Body of pancreas (tissue), 4 donors: Measurements from ENCODE around the gene RAD51C. TPM values are rescaled to one million over a fixed set of nuclear protein-coding genes. Genes with fewer than 3 reads are reported as not detected.
"Not testable (repeated sequence)": the region's sequence is repeated elsewhere in the genome, so short reads cannot be mapped to it uniquely, and the experiment has no call there.

ENCODE experiments used
- ATAC-seq: fragments of 150-250 bp; one replicate; pipeline ENCODE4 v1.9.1; 2016
- DNase-seq, 4 donors: peaks; one replicate each; pipeline ENCODE4 v3.0.0-alpha.2; 2019
- H3K27ac ChIP-seq, 4 donors: fragments of 200-600 bp; sonication (generic); 1 replicate in 3 of 4; 2 replicates in 1 of 4; pipeline versions ENCODE4 v1.5.1 to v1.6.1; 2016 to 2019; ENCODE audit warnings: mild to moderate bottlenecking in 1 of 4, mixed read lengths in 1 of 4, moderate library complexity in 1 of 4
- H3K27me3 ChIP-seq, 2 donors: fragments of 200-600 bp; sonication (generic); one replicate each; pipeline ENCODE4 v1.6.0; 2016; ENCODE audit warnings: mild to moderate bottlenecking in 1 of 2
- H3K36me3 ChIP-seq, 2 donors: fragments of 200-600 bp; sonication (generic); replicated peaks in 1 of 2; 2 replicates each; pipeline ENCODE4 v1.5.1; 2016; ENCODE audit warnings: low read depth in 2 of 2; ENCODE audit not compliant: insufficient read depth in 1 of 2
- H3K4me1 ChIP-seq: fragments of 200-600 bp; sonication (generic); one replicate; pipeline ENCODE4 v1.6.0; 2016
- H3K4me3 ChIP-seq, 2 donors: fragments of 200-600 bp; sonication (generic); 1 replicate in 1 of 2; 2 replicates in 1 of 2; pipeline ENCODE4 v1.5.1; 2016 to 2019
- H3K9me3 ChIP-seq, 3 donors: fragments of 200-600 bp; sonication (generic); 1 replicate in 2 of 3; 2 replicates in 1 of 3; pipeline ENCODE4 v1.5.1; 2016
- CTCF ChIP-seq, 7 experiments: fragments of 450-650 bp in 4 of 7; fragments of 200-600 bp in 3 of 7; sonication (generic) in 3 of 7; IDR thresholded peaks; one replicate each; pipeline ENCODE4 v1.5.1; 2016 to 2019; ENCODE audit warnings: antibody characterized with exemption in 7 of 7
- POLR2A ChIP-seq, 3 donors: fragments of 450-650 bp; IDR thresholded peaks; one replicate each; pipeline ENCODE4 v1.6.1; 2016; ENCODE audit warnings: antibody characterized with exemption in 3 of 3, mild to moderate bottlenecking in 2 of 3
- WGBS, 2 donors: methylation state at CpG; one replicate each; pipeline ENCODE4 v1.1.5; 2017; 5-methylcytosine and 5-hydroxymethylcytosine counted together
- intact Hi-C: fragments of 100-400 bp; cut with DNase I; formaldehyde crosslinking; loops from one replicate; pipeline ENCODE4 v1.15.1; 2023
- total RNA-seq, 2 donors: library from RNA; depleted of rRNA; stranded (reverse); fragments of >200 nt; gene quantifications; one replicate each; pipeline ENCODE4 v1.1.0, GENCODE V29; 2016

RAD51C gene
- total RNA-seq, 2 donors from 2014 or later: 3.3 to 13.2 TPM

- H3K36me3 ChIP-seq: no peaks in the 10 kb centered on the region
- H3K27ac ChIP-seq: no peak overlapping the region
- no peaks in the 10 kb centered on the region for H3K4me1 ChIP-seq
- no peak for ATAC-seq
- intact Hi-C loops: no loop called here
- 45 to 64% methylated on average over 6 of the region's 6 CpGs for WGBS, 2 donors
- no peak for TF ChIP-seq POLR2A (IDR thresholded peaks at IDR 0.05)
- H3K27me3 ChIP-seq: no peaks in the 10 kb centered on the region
- H3K4me3 ChIP-seq: no peak overlapping the region
- no peak for DNase-seq
- H3K9me3 ChIP-seq: no peaks in the 10 kb centered on the region
Observed at GRCh38 chr17:58669853-58670252, 22.5 kb upstream of the RAD51C start.

GRCh38 chr17:58671969-58672368 lies 20.4 kb upstream of the RAD51C start:
- H3K27me3 ChIP-seq: no peaks in the 10 kb centered on the region
- intact Hi-C loops: no loop called here
- no peaks in the 10 kb centered on the region for H3K4me1 ChIP-seq
- no peak overlapping the region for H3K4me3 ChIP-seq
- H3K27ac ChIP-seq: no peak overlapping the region
- no peak for ATAC-seq
- TF ChIP-seq CTCF (IDR thresholded peaks at IDR 0.05): no peak
- no peak for TF ChIP-seq POLR2A (IDR thresholded peaks at IDR 0.05)
- DNase-seq: no peak
- no peaks in the 10 kb centered on the region for H3K36me3 ChIP-seq
- 60 to 78% methylated on average over 3 of the region's 3 CpGs for WGBS, 2 donors
- H3K9me3 ChIP-seq: no peaks in the 10 kb centered on the region

GRCh38 chr17:58677194-58677880 lies 15.1 kb upstream of the RAD51C start:
- Histone ChIP-seq H3K9me3 (no peaks in the 10 kb centered on the region), H3K27me3 (no peaks in the 10 kb centered on the region), H3K27ac (no peak overlapping the region), H3K36me3 (no peaks in the 10 kb centered on the region), H3K4me3 (no peak overlapping the region), H3K4me1 (no peaks in the 10 kb centered on the region)
- WGBS, 2 donors: 46 to 52% methylated on average over 4 of the region's 4 CpGs
- intact Hi-C loops: no loop called here
- DNase-seq (no peak), ATAC-seq (no peak)
- TF ChIP-seq CTCF (IDR thresholded peaks at IDR 0.05): no peak
- no peak for TF ChIP-seq POLR2A (IDR thresholded peaks at IDR 0.05)

- ATAC-seq, H3K27me3 ChIP-seq, intact Hi-C loops, H3K9me3 ChIP-seq, H3K4me3 ChIP-seq, H3K4me1 ChIP-seq, H3K36me3 ChIP-seq, H3K27ac ChIP-seq, DNase-seq: not testable (repeated sequence)
- 77 to 82% methylated on average over 5 of the region's 5 CpGs for WGBS, 2 donors
Observed at GRCh38 chr17:58678287-58678686, 14.1 kb upstream of the RAD51C start.

- ATAC-seq (no peak), DNase-seq (no peak)
- no peaks in the 10 kb centered on the region for H3K4me1 ChIP-seq
- intact Hi-C loops: no loop called here
- H3K4me3 ChIP-seq: no peak overlapping the region
- H3K27ac ChIP-seq: no peak overlapping the region
- no peaks in the 10 kb centered on the region for H3K9me3 ChIP-seq
- no peaks in the 10 kb centered on the region for H3K27me3 ChIP-seq
- TF ChIP-seq CTCF (IDR thresholded peaks at IDR 0.05) (no peak), POLR2A (IDR thresholded peaks at IDR 0.05) (no peak)
- H3K36me3 ChIP-seq: no peaks in the 10 kb centered on the region
- 53 to 54% methylated on average over 12 of the region's 12 CpGs for WGBS, 2 donors
Observed at GRCh38 chr17:58679263-58680037, 13.0 kb upstream of the RAD51C start.
